ENCODE data around the gene SLC16A2.

DNA sequence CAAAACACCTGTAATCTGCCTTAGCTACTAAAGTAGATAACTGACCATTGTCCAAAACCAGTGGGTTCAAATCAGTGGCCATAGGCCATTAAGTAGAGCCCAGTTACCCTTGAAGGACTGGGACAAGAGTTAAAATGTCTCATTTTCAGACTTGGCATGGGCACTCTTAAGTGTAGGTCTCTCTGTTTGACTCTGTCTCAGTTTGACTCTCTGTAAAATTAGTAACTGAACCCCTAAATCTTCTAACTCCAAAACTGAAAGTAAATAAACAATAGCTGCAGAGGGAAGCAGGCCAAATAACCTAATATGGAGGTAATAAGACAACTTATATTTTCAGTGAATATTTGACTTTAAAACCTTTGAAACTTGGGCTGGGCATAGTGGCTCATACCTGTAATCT, 89.1 kb downstream of the SLC16A2 start:
- TF ChIP-seq, protein P1, sequence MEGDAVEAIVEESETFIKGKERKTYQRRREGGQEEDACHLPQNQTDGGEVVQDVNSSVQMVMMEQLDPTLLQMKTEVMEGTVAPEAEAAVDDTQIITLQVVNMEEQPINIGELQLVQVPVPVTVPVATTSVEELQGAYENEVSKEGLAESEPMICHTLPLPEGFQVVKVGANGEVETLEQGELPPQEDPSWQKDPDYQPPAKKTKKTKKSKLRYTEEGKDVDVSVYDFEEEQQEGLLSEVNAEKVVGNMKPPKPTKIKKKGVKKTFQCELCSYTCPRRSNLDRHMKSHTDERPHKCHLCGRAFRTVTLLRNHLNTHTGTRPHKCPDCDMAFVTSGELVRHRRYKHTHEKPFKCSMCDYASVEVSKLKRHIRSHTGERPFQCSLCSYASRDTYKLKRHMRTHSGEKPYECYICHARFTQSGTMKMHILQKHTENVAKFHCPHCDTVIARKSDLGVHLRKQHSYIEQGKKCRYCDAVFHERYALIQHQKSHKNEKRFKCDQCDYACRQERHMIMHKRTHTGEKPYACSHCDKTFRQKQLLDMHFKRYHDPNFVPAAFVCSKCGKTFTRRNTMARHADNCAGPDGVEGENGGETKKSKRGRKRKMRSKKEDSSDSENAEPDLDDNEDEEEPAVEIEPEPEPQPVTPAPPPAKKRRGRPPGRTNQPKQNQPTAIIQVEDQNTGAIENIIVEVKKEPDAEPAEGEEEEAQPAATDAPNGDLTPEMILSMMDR (conservative IDR thresholded peaks at IDR 0.05; ENCODE audit: low read depth, low read length), result no peak
- no peak for TF ChIP-seq EZH2 (IDR thresholded peaks at IDR 0.05; ENCODE audit: low read length, unreplicated experiment)
- no peak for TF ChIP-seq EZH2phosphoT487 (IDR thresholded peaks at IDR 0.05; ENCODE audit: borderline replicate concordance, low read length)

Measured in PC-3 (cell line).